SK-N-SH treated with all-trans-retinoic acid at 6 μM for 48 hours (cell line): Measurements from ENCODE around the gene CCDC178.

Source experiments
- ATAC-seq: fragments of 200-7000 bp; cut with Tn5 transposase; 3 replicates; pipeline ENCODE4 v1.9.1; 2020; ENCODE audit warnings: mild to moderate bottlenecking, moderate library complexity
- ARNTL ChIP-seq: fragments of 450-650 bp; formaldehyde crosslinking; IDR thresholded peaks from 2 replicates; pipeline ENCODE4 v1.5.0; 2020; ENCODE audit warnings: low read depth, mild to moderate bottlenecking, moderate library complexity, borderline replicate concordance
- BACH2 ChIP-seq: fragments of 250-450 bp; sonication (Bioruptor Pico); IDR thresholded peaks from 2 replicates; pipeline ENCODE4 v1.9.0; 2021; ENCODE audit warnings: mild to moderate bottlenecking, borderline replicate concordance
- CSDC2 ChIP-seq: fragments of 250-450 bp; sonication (Bioruptor Pico); IDR thresholded peaks from 2 replicates; pipeline ENCODE4 v1.5.0; 2020; ENCODE audit warnings: mild to moderate bottlenecking, moderate library complexity
- CSRNP3 ChIP-seq: fragments of 250-450 bp; sonication (Bioruptor Pico); IDR thresholded peaks from 2 replicates; pipeline ENCODE4 v1.5.1; 2021; ENCODE audit warnings: mild to moderate bottlenecking, moderate library complexity
- ESRRG ChIP-seq: fragments of 250-450 bp; sonication (Bioruptor Pico); IDR thresholded peaks from 2 replicates; pipeline ENCODE4 v1.6.1; 2021; ENCODE audit warnings: mild to moderate bottlenecking
- GLIS3 ChIP-seq: fragments of 250-450 bp; sonication (Bioruptor Pico); IDR thresholded peaks from 2 replicates; pipeline ENCODE4 v1.5.0; 2020; ENCODE audit warnings: mild to moderate bottlenecking, moderate library complexity
- ISL1 ChIP-seq: fragments of 250-450 bp; sonication (Bioruptor Pico); IDR thresholded peaks from 2 replicates; pipeline ENCODE4 v2.1.2; 2022; ENCODE audit warnings: mild to moderate bottlenecking, moderate library complexity
- OSR1 ChIP-seq: fragments of 250-450 bp; sonication (Bioruptor Pico); IDR thresholded peaks from 2 replicates; pipeline ENCODE4 v1.8.0; 2022; ENCODE audit warnings: moderate library complexity, mild to moderate bottlenecking, inconsistent platforms
- POU6F1 ChIP-seq: fragments of 250-450 bp; sonication (Bioruptor Pico); IDR thresholded peaks from 2 replicates; pipeline ENCODE4 v1.8.0; 2021; ENCODE audit warnings: low read depth, mild to moderate bottlenecking, moderate library complexity, borderline replicate concordance
- RARB ChIP-seq: fragments of 250-450 bp; sonication (Bioruptor Pico); IDR thresholded peaks from 2 replicates; pipeline ENCODE4 v1.8.0; 2021; ENCODE audit warnings: mild to moderate bottlenecking, moderate library complexity
- SNAI2 ChIP-seq: fragments of 250-450 bp; sonication (Bioruptor Pico); IDR thresholded peaks from 2 replicates; pipeline ENCODE4 v1.5.0; 2020; ENCODE audit warnings: mild to moderate bottlenecking, moderate library complexity
- TCF4 ChIP-seq: fragments of 250-450 bp; sonication (Bioruptor Pico); IDR thresholded peaks from 2 replicates; pipeline ENCODE4 v1.8.0; 2021; ENCODE audit warnings: mild to moderate bottlenecking, moderate library complexity, borderline replicate concordance
- TOX ChIP-seq: fragments of 250-450 bp; sonication (Bioruptor Pico); IDR thresholded peaks from 2 replicates; pipeline ENCODE4 v1.8.0; 2021; ENCODE audit warnings: mild to moderate bottlenecking, moderate library complexity, borderline replicate concordance
- ZC3H10 ChIP-seq: fragments of 250-450 bp; sonication (Bioruptor Pico); IDR thresholded peaks from 2 replicates; pipeline ENCODE4 v1.5.1; 2021; ENCODE audit warnings: mild to moderate bottlenecking, moderate library complexity
- ZFP3 ChIP-seq: fragments of 250-450 bp; sonication (Bioruptor Pico); IDR thresholded peaks from 2 replicates; pipeline ENCODE4 v1.5.0; 2020; ENCODE audit warnings: mild to moderate bottlenecking, moderate library complexity
- ZFP30 ChIP-seq: fragments of 450-650 bp; formaldehyde crosslinking; IDR thresholded peaks from 2 replicates; pipeline ENCODE4 v1.5.0; 2022; ENCODE audit warnings: mild to moderate bottlenecking, moderate library complexity
- ZNF565 ChIP-seq: fragments of 450-650 bp; formaldehyde crosslinking; conservative IDR thresholded peaks from 2 replicates; pipeline ENCODE4 v1.5.0; 2020; ENCODE audit warnings: low read depth, mild to moderate bottlenecking, moderate library complexity
- ZNF70 ChIP-seq: fragments of 450-650 bp; formaldehyde crosslinking; IDR thresholded peaks from 2 replicates; pipeline ENCODE4 v1.5.0; 2020; ENCODE audit warnings: mild to moderate bottlenecking, moderate library complexity
- ZNF8 ChIP-seq: fragments of 450-650 bp; formaldehyde crosslinking; IDR thresholded peaks from 2 replicates; pipeline ENCODE4 v1.5.0; 2020; ENCODE audit warnings: mild to moderate bottlenecking, moderate library complexity
- TF ChIP-seq, protein P1 (sequence below): fragments of 250-450 bp; sonication (Bioruptor Pico); IDR thresholded peaks from 2 replicates; pipeline ENCODE4 v1.5.0; 2020; ENCODE audit warnings: mild to moderate bottlenecking, moderate library complexity

CCDC178 gene

DNA sequence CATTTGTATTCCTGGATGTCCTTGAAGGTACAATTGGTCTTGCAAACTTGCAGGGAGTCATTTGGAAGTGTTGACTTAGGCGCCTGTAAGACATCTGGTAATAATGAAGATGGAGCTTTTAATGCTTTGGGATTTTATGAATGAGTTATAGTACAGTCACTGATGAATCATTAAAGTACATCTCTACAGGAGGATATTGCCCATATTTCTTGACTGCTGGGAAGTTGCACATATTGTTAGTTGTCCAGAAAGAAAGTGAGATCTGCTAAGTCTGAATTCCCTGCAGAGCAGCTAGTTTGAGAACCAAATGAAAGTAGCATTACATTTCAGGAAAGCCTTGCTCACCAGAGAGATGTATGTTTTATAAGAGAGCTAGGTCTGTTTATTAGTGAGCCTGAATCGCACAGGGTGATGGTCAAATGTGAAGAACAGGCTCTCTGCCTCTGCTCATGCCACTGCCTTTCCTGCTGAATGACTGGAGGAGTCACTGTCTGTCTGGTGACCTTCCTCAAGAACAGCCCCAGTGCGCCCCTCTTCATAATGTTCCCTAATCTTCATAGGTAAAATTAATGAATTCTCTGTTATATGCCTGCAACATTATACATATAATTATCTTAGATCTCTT lies 528.7 kb downstream of the CCDC178 start:
- ATAC-seq: peak; percentile 82

GRCh38 chr18:32910694-32911296 lies 529.7 kb downstream of the CCDC178 start:
- peak; percentile 48; the same call in 2 of the 3 replicates for ATAC-seq
- no peak for TF ChIP-seq BACH2 (CRISPR knock-in tag)
- TF ChIP-seq TCF4 (CRISPR knock-in tag): no peak
- no peak for TF ChIP-seq ZNF565 (CRISPR knock-in tag)
- no peak for TF ChIP-seq ISL1 (CRISPR knock-in tag)
- TF ChIP-seq CSRNP3 (CRISPR knock-in tag): no peak

More for the DNA sequence above, 528.7 kb downstream of the CCDC178 start:
- TF ChIP-seq, protein P1, sequence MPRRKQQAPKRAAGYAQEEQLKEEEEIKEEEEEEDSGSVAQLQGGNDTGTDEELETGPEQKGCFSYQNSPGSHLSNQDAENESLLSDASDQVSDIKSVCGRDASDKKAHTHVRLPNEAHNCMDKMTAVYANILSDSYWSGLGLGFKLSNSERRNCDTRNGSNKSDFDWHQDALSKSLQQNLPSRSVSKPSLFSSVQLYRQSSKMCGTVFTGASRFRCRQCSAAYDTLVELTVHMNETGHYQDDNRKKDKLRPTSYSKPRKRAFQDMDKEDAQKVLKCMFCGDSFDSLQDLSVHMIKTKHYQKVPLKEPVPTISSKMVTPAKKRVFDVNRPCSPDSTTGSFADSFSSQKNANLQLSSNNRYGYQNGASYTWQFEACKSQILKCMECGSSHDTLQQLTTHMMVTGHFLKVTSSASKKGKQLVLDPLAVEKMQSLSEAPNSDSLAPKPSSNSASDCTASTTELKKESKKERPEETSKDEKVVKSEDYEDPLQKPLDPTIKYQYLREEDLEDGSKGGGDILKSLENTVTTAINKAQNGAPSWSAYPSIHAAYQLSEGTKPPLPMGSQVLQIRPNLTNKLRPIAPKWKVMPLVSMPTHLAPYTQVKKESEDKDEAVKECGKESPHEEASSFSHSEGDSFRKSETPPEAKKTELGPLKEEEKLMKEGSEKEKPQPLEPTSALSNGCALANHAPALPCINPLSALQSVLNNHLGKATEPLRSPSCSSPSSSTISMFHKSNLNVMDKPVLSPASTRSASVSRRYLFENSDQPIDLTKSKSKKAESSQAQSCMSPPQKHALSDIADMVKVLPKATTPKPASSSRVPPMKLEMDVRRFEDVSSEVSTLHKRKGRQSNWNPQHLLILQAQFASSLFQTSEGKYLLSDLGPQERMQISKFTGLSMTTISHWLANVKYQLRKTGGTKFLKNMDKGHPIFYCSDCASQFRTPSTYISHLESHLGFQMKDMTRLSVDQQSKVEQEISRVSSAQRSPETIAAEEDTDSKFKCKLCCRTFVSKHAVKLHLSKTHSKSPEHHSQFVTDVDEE: no peak
- TF ChIP-seq, all 23 proteins: peak for 0

GRCh38 chr18:32909798-32910561 lies 530.5 kb downstream of the CCDC178 start:
- TF ChIP-seq BACH2 (CRISPR knock-in tag) (no peak), ZFP3 (no peak), ZFP30 (CRISPR knock-in tag) (no peak), ISL1 (CRISPR knock-in tag) (no peak), ZNF70 (no peak), ZC3H10 (CRISPR knock-in tag) (no peak), OSR1 (CRISPR knock-in tag) (no peak), TOX (CRISPR knock-in tag) (no peak), RARB (CRISPR knock-in tag) (no peak), POU6F1 (CRISPR knock-in tag) (no peak), TCF4 (CRISPR knock-in tag) (no peak), GLIS3 (no peak), ZNF8 (no peak), CSRNP3 (CRISPR knock-in tag) (no peak), ARNTL (no peak), SNAI2 (CRISPR knock-in tag) (no peak)
- ATAC-seq: no peak

DNA sequence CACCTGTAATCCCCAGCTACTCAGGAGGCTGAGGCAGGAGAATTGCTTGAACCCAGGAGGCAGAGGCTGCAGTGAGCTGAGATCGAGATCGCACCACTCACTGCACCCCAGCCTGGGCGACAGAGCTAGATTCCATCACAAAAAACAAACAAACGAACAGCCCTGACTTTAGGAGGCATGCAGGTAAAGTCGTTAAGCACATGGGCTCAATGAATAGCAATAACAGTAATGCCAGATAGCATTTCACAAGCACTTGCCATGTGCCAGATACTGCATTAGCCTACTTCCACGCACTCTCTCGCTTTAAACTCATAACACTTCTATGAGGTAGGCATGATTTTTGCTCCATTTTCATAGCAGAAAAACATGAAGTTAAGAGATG lies 532.1 kb downstream of the CCDC178 start:
- TF ChIP-seq ESRRG (CRISPR knock-in tag) (no peak), ZC3H10 (CRISPR knock-in tag) (no peak), CSRNP3 (CRISPR knock-in tag) (no peak), SNAI2 (CRISPR knock-in tag) (no peak), GLIS3 (no peak), ZNF565 (CRISPR knock-in tag) (no peak), TCF4 (CRISPR knock-in tag) (no peak), CSDC2 (CRISPR knock-in tag) (no peak), ZNF8 (no peak)
- no peak for ATAC-seq
